PFSK-1 (cell line): ENCODE data around the gene STK16.

ENCODE experiments used
- FOXP2 ChIP-seq: optimal IDR thresholded peaks from 2 replicates; pipeline ENCODE3; 2011; ENCODE audit warnings: borderline replicate concordance, control low read depth, inconsistent platforms; ENCODE audit not compliant: insufficient read depth; ENCODE audit errors: extremely low read length, extremely low read depth
- POLR2AphosphoS5 ChIP-seq: IDR thresholded peaks from 2 replicates; pipeline ENCODE4 v1.6.1; 2012; ENCODE audit warnings: low read depth, mild to moderate bottlenecking, control low read depth, low read length, moderate library complexity
- SIN3A ChIP-seq: IDR thresholded peaks from 2 replicates; pipeline ENCODE4 v1.6.1; 2012; ENCODE audit warnings: mild to moderate bottlenecking, low read length, moderate library complexity, borderline replicate concordance; ENCODE audit not compliant: insufficient read depth
- TAF1 ChIP-seq: IDR thresholded peaks from 2 replicates; pipeline ENCODE4 v1.6.1; 2012; ENCODE audit warnings: low read length, control low read depth, borderline replicate concordance; ENCODE audit not compliant: insufficient read depth
- TF ChIP-seq, protein P1 (sequence below), 2 experiments: IDR thresholded peaks; 2 replicates each; pipeline versions ENCODE4 v1.6.1 to v1.8.0; 2011 to 2012; ENCODE audit warnings: low read depth in 2 of 2, low read length in 2 of 2, control low read depth in 1 of 2, inconsistent platforms in 1 of 2, mild to moderate bottlenecking in 1 of 2, moderate library complexity in 1 of 2; ENCODE audit not compliant: insufficient read depth in 1 of 2

The STK16 gene

DNA sequence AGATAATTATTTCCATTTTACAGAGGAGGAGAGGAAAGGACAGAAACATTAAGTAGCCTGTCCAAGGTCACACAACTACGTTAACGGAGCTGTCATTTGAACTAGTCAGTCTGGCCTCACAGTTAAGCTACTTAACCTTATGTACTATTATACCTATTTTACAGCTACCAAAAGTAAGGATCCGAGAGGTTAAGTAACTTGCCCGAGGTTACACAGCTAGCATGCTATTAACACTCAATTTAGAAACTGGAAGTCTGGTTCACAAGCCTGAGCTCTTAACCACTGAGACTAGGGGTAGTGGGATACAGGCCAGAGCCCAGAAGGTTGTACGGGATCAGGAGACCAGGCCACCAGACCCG is 511 bp upstream of the STK16 start:
- TF ChIP-seq POLR2AphosphoS5 (no peak), SIN3A (no peak), TAF1 (no peak), FOXP2 (no peak)
- TF ChIP-seq, protein P1, sequence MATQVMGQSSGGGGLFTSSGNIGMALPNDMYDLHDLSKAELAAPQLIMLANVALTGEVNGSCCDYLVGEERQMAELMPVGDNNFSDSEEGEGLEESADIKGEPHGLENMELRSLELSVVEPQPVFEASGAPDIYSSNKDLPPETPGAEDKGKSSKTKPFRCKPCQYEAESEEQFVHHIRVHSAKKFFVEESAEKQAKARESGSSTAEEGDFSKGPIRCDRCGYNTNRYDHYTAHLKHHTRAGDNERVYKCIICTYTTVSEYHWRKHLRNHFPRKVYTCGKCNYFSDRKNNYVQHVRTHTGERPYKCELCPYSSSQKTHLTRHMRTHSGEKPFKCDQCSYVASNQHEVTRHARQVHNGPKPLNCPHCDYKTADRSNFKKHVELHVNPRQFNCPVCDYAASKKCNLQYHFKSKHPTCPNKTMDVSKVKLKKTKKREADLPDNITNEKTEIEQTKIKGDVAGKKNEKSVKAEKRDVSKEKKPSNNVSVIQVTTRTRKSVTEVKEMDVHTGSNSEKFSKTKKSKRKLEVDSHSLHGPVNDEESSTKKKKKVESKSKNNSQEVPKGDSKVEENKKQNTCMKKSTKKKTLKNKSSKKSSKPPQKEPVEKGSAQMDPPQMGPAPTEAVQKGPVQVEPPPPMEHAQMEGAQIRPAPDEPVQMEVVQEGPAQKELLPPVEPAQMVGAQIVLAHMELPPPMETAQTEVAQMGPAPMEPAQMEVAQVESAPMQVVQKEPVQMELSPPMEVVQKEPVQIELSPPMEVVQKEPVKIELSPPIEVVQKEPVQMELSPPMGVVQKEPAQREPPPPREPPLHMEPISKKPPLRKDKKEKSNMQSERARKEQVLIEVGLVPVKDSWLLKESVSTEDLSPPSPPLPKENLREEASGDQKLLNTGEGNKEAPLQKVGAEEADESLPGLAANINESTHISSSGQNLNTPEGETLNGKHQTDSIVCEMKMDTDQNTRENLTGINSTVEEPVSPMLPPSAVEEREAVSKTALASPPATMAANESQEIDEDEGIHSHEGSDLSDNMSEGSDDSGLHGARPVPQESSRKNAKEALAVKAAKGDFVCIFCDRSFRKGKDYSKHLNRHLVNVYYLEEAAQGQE (IDR thresholded peaks at IDR 0.05; ENCODE audit: insufficient read depth in 1 of 2, low read depth in 2 of 2, low read length in 2 of 2), result no peak

DNA sequence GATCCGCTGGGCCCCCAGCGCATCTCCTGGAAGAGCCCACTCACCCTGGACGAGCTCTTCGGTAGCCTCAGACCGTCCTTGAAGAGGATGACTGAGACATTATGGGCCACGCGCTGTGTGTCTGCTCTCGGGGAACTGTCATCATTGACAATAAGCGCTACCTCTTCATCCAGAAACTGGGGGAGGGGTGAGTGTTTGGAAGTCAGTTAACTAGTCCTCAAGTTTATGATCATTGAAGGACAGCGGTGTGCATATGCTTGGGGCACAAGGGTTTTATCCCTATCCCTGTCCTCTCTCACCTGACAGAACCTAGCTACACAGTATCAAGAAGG is 586 bp downstream of the STK16 start:
- TF ChIP-seq FOXP2, result no peak
- TF ChIP-seq TAF1, result no peak
- TF ChIP-seq SIN3A, result no peak
- TF ChIP-seq POLR2AphosphoS5, result no peak
- TF ChIP-seq, protein P1 (IDR thresholded peaks at IDR 0.05; ENCODE audit: insufficient read depth in 1 of 2, low read depth in 2 of 2, low read length in 2 of 2), result no peak

DNA sequence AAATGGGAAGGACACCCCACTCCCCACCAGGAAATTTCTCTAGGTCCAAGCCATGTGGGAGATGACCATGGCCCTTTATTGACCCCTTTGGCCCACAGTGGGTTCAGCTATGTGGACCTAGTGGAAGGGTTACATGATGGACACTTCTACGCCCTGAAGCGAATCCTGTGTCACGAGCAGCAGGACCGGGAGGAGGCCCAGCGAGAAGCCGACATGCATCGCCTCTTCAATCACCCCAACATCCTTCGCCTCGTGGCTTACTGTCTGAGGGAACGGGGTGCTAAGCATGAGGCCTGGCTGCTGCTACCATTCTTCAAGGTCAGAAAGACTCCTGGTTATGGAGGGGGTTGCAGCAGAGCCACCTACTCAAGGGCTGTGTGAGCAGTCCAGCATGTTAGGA is 1.3 kb downstream of the STK16 start:
- TF ChIP-seq SIN3A, result no peak
- TF ChIP-seq, protein P1 (IDR thresholded peaks at IDR 0.05; ENCODE audit: insufficient read depth in 1 of 2, low read depth in 2 of 2, low read length in 2 of 2), result no peak
- no peak for TF ChIP-seq FOXP2

DNA sequence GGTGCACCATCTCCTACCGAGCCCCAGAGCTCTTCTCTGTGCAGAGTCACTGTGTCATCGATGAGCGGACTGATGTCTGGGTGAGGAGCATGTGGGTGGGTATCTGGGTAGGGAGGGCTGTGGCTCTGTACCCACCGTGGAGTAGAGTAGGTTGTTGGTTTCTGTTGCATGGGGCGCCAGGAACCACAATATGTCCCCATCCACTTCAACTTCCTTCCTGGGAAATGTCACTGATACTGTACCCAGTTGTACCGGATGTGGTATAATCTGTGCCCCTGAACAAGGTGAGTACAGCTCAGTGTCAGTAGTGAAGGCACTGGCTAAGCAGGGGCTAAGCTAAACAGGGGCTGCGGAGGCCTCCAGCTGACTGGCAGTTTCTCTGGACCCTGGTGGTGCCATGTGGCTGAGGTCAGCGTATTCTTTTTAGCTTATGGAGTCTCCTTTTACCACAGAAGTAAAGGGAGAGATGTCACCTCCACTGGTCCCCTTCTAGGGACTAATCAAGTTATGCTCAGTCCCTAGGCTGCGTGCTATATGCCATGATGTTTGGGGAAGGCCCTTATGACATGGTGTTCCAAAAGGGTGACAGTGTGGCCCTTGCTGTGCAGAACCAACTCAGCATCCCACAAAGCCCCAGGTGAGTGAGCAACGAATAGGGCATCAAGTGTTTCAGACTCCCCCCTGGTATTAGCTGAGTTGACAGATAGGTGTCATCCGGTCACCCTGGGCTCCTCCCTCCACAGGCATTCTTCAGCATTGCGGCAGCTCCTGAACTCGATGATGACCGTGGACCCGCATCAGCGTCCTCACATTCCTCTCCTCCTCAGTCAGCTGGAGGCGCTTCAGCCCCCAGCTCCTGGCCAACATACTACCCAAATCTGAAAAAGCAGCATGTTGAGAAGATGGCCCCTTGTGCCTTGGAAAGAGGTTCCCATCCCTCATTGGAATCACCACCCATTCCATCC is 2.7 kb downstream of the STK16 start:
- no peak for TF ChIP-seq FOXP2
- no peak for TF ChIP-seq TAF1
- no peak for TF ChIP-seq SIN3A
- TF ChIP-seq, protein P1 (IDR thresholded peaks at IDR 0.05; ENCODE audit: insufficient read depth in 1 of 2, low read depth in 2 of 2, low read length in 2 of 2), result no peak
- TF ChIP-seq POLR2AphosphoS5, result no peak

DNA sequence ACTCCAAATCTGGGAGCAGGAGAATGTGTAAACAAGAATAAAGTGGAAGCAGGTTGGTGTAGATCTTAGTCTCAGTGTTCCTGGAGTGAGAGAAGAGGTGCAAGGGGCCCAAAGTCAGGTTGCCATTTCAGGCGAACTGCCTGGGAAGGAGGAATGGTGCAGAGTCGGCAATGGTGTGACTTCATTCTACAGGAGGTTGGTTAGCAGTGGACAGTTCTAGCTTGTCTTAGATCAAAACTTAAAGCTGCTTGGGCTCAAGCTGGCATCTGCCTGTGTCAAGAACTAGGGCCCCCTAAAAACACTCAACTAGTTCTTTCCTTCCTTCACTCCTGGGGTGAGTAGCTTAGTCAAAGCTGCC is 3.5 kb downstream of the STK16 start:
- TF ChIP-seq TAF1, result no peak
- TF ChIP-seq SIN3A, result no peak
- TF ChIP-seq, protein P1 (IDR thresholded peaks at IDR 0.05; ENCODE audit: insufficient read depth in 1 of 2, low read depth in 2 of 2, low read length in 2 of 2), result no peak
- no peak for TF ChIP-seq FOXP2
- TF ChIP-seq POLR2AphosphoS5, result no peak
